DMS53 treated with DMSO at 0.1 percent for 48 hours (cell line): ENCODE measurements around the gene ERC2.

Experiments used
- DNase-seq: peaks from one replicate; lab custom pipeline; 2025; ENCODE audit not compliant: unreplicated experiment; lab: John Stamatoyannopoulos, UW

ERC2 gene

GRCh38 chr3:55574671-55575070 is 893.6 kb downstream of the ERC2 start:
- DNase-seq = no peak

- DNase-seq = no peak
Measured at GRCh38 chr3:55572816-55573215, 895.5 kb downstream of the ERC2 start.

- no peak for DNase-seq
Measured at GRCh38 chr3:55571913-55572312, 896.4 kb downstream of the ERC2 start.

- DNase-seq = no peak
Measured at GRCh38 chr3:55571216-55571813, 897.0 kb downstream of the ERC2 start.

GRCh38 chr3:55570271-55570711 is 898.0 kb downstream of the ERC2 start:
- DNase-seq = no peak

GRCh38 chr3:55569033-55569599 is 899.2 kb downstream of the ERC2 start:
- DNase-seq = no peak

GRCh38 chr3:55567615-55568014 is 900.7 kb downstream of the ERC2 start:
- no peak for DNase-seq

GRCh38 chr3:55567121-55567520 is 901.1 kb downstream of the ERC2 start:
- DNase-seq = no peak

GRCh38 chr3:55565521-55565920 is 902.7 kb downstream of the ERC2 start:
- DNase-seq = no peak

GRCh38 chr3:55564726-55565125 is 903.5 kb downstream of the ERC2 start:
- no peak for DNase-seq

GRCh38 chr3:55562700-55563099 is 905.6 kb downstream of the ERC2 start:
- DNase-seq = no peak

- no peak for DNase-seq
Measured at GRCh38 chr3:55559500-55560423, 908.5 kb downstream of the ERC2 start.

GRCh38 chr3:55558316-55558715 is 910.0 kb downstream of the ERC2 start:
- no peak for DNase-seq

- no peak for DNase-seq
Measured at GRCh38 chr3:55557549-55557948, 910.7 kb downstream of the ERC2 start.

- DNase-seq = no peak
Measured at GRCh38 chr3:55556619-55557537, 911.4 kb downstream of the ERC2 start.

GRCh38 chr3:55555873-55556618 is 912.2 kb downstream of the ERC2 start:
- DNase-seq = no peak

- no peak for DNase-seq
Measured at GRCh38 chr3:55554634-55555425, 913.4 kb downstream of the ERC2 start.

GRCh38 chr3:55551644-55552043 is 916.6 kb downstream of the ERC2 start:
- DNase-seq = no peak

- no peak for DNase-seq
Measured at GRCh38 chr3:55549177-55549576, 919.1 kb downstream of the ERC2 start.
